Upper lobe of right lung (tissue), 1 donor: ENCODE results near the gene HOXB4. TPM values are rescaled to one million over a fixed set of nuclear protein-coding genes. Genes with fewer than 3 reads are reported as not detected.

Experiments
- ATAC-seq: fragments of 200-7000 bp; cut with Tn5 transposase; one replicate; pipeline ENCODE4 v1.9.1; 2020; ENCODE audit warnings: mild to moderate bottlenecking, moderate library complexity
- DNase-seq: peaks from one replicate; pipeline ENCODE4 v3.0.0-alpha.2; 2020
- H3K27ac ChIP-seq: fragments of 200-600 bp; one replicate; pipeline ENCODE4 v1.8.0; 2022
- H3K27me3 ChIP-seq: fragments of 200-600 bp; one replicate; pipeline ENCODE4 v1.8.0; 2022; ENCODE audit warnings: mild to moderate bottlenecking
- H3K36me3 ChIP-seq: fragments of 200-600 bp; one replicate; pipeline ENCODE4 v1.8.0; 2022
- H3K4me1 ChIP-seq: fragments of 200-600 bp; one replicate; pipeline ENCODE4 v1.8.0; 2022
- H3K4me3 ChIP-seq: fragments of 200-600 bp; one replicate; pipeline ENCODE4 v1.8.0; 2022; ENCODE audit warnings: mild to moderate bottlenecking
- H3K9me3 ChIP-seq: fragments of 200-600 bp; one replicate; pipeline ENCODE4 v1.8.0; 2022
- CTCF ChIP-seq: fragments of 200-600 bp; IDR thresholded peaks from one replicate; pipeline ENCODE4 v1.8.0; 2022; ENCODE audit warnings: antibody characterized with exemption
- intact Hi-C: fragments of 100-400 bp; cut with DNase I; formaldehyde crosslinking; loops from one replicate; pipeline ENCODE4 v1.11.0; 2022
- total RNA-seq: library from RNA; stranded (reverse); fragmentation: NEBNext Ultra II Directional; extraction: Animal tissue kit (Norgen Biotek cat#: 25700); gene quantifications from one replicate; pipeline ENCODE4 v1.2.1, GENCODE V29; 2021
- donor health status: DM: no; HTN: yes; CAD: no; lungs with severe emphysema.

Gene HOXB4
- total RNA-seq, 1 donor from 2014 or later: 4.9 TPM

- Histone ChIP-seq H3K27me3 (peaks cover 64% of the 10 kb centered on the region), H3K27ac (peak overlapping the region; percentile 85), H3K4me1 (peaks cover 45% of the 10 kb centered on the region), H3K4me3 (peak overlapping the region; percentile 55), H3K9me3 (no peaks in the 10 kb centered on the region), H3K36me3 (no peaks in the 10 kb centered on the region)
- DNase-seq (no peak), ATAC-seq (no peak)
- intact Hi-C loops: no loop called here
- TF ChIP-seq CTCF: no peak
Observed at GRCh38 chr17:48589060-48589830, 11.1 kb upstream of the HOXB4 start.

- no peaks in the 10 kb centered on the region for H3K36me3 ChIP-seq
- intact Hi-C loops: no loop called here
- ATAC-seq (no peak), DNase-seq (no peak)
- H3K27me3 ChIP-seq: peaks cover 67% of the 10 kb centered on the region
- TF ChIP-seq CTCF: no peak
- H3K27ac ChIP-seq: peak overlapping the region; percentile 85
- no peaks in the 10 kb centered on the region for H3K9me3 ChIP-seq
- peak overlapping the region; percentile 55 for H3K4me3 ChIP-seq
- peaks cover 41% of the 10 kb centered on the region for H3K4me1 ChIP-seq
Observed at GRCh38 chr17:48588528-48588927, 10.4 kb upstream of the HOXB4 start.

- peak; percentile 23 for DNase-seq
- ATAC-seq: no peak
- Histone ChIP-seq H3K27ac (peak overlapping the region; percentile 85), H3K27me3 (peaks cover 67% of the 10 kb centered on the region), H3K36me3 (no peaks in the 10 kb centered on the region), H3K4me3 (peak overlapping the region; percentile 55), H3K4me1 (peaks cover 37% of the 10 kb centered on the region), H3K9me3 (no peaks in the 10 kb centered on the region)
- intact Hi-C loops: no loop called here
- TF ChIP-seq CTCF: no peak
Observed at GRCh38 chr17:48588074-48588415, 9.9 kb upstream of the HOXB4 start.

GRCh38 chr17:48587276-48588073 is 9.3 kb upstream of the HOXB4 start:
- no peaks in the 10 kb centered on the region for H3K9me3 ChIP-seq
- DNase-seq (peak; percentile 25), ATAC-seq (no peak)
- H3K4me3 ChIP-seq: peak overlapping the region; percentile 55
- intact Hi-C loops: no loop called here
- peaks cover 32% of the 10 kb centered on the region for H3K4me1 ChIP-seq
- peaks cover 67% of the 10 kb centered on the region for H3K27me3 ChIP-seq
- peak overlapping the region; percentile 85 for H3K27ac ChIP-seq
- H3K36me3 ChIP-seq: no peaks in the 10 kb centered on the region
- TF ChIP-seq CTCF: no peak

GRCh38 chr17:48586355-48587258 is 8.5 kb upstream of the HOXB4 start:
- Histone ChIP-seq H3K4me1 (peaks cover 29% of the 10 kb centered on the region), H3K36me3 (no peaks in the 10 kb centered on the region), H3K9me3 (no peaks in the 10 kb centered on the region), H3K27me3 (peaks cover 67% of the 10 kb centered on the region), H3K4me3 (peak overlapping the region; percentile 55), H3K27ac (peak overlapping the region; percentile 85)
- TF ChIP-seq CTCF: no peak
- DNase-seq (no peak), ATAC-seq (no peak)
- intact Hi-C loops: no loop called here
